Stimulated activated CD8-positive, alpha-beta memory T cell treated with anti-CD3 and anti-CD28 coated beads, Interleukin-4, amount 100 ng/mL, for 48 hours (primary cell): ENCODE measurements around the gene SERTAD2.

Experiments used
- DNase-seq: peaks from one replicate; pipeline ENCODE4 v3.0.0-alpha.2; 2020

Gene SERTAD2

GRCh38 chr2:64581777-64582539, 71.8 kb downstream of the SERTAD2 start:
- no peak for DNase-seq
